HG03558 (cell line): ENCODE measurements around the gene TLK2.
"Not testable (repeated sequence)": the region's sequence is repeated elsewhere in the genome, so short reads cannot be mapped to it uniquely, and the experiment has no call there.

Source experiments
- ATAC-seq: cut with Tn5 transposase; IDR thresholded peaks from one replicate; pipeline ENCODE4 v1.9.1; 2021; ENCODE audit warnings: moderate number of reproducible peaks; ENCODE audit not compliant: unreplicated experiment; ENCODE audit errors: extremely low read depth

The TLK2 gene

GRCh38 chr17:62478424-62478879, at the start of gene TLK2:
TLK2 (plus strand) TSS chr17:62478825; CDS start chr17:62481126, 2,301 bp downstream.
- peak; percentile 49 for ATAC-seq

- ATAC-seq = not testable (repeated sequence)
Observed at GRCh38 chr17:62435251-62435650, 43.4 kb upstream of the TLK2 start.

- ATAC-seq = not testable (repeated sequence)
Observed at GRCh38 chr17:62441181-62441580, 37.4 kb upstream of the TLK2 start.

- ATAC-seq = no peak
Observed at GRCh38 chr17:62444063-62444462, 34.6 kb upstream of the TLK2 start.

- ATAC-seq = not testable (repeated sequence)
Observed at GRCh38 chr17:62445791-62446190, 32.8 kb upstream of the TLK2 start.

- not testable (repeated sequence) for ATAC-seq
Observed at GRCh38 chr17:62452195-62452594, 26.4 kb upstream of the TLK2 start.

- ATAC-seq = not testable (repeated sequence)
Observed at GRCh38 chr17:62453041-62453440, 25.6 kb upstream of the TLK2 start.

- not testable (repeated sequence) for ATAC-seq
Observed at GRCh38 chr17:62453656-62454055, 25.0 kb upstream of the TLK2 start.

GRCh38 chr17:62454111-62454510, 24.5 kb upstream of the TLK2 start:
- ATAC-seq = not testable (repeated sequence)

GRCh38 chr17:62456016-62456415, 22.6 kb upstream of the TLK2 start:
- ATAC-seq = no peak

GRCh38 chr17:62458483-62458882, 20.1 kb upstream of the TLK2 start:
- ATAC-seq = not testable (repeated sequence)

GRCh38 chr17:62464422-62464821, 14.2 kb upstream of the TLK2 start:
- not testable (repeated sequence) for ATAC-seq

GRCh38 chr17:62465271-62465670, 13.4 kb upstream of the TLK2 start:
- ATAC-seq = not testable (repeated sequence)

- not testable (repeated sequence) for ATAC-seq
Observed at GRCh38 chr17:62470666-62471379, 7.8 kb upstream of the TLK2 start.

- not testable (repeated sequence) for ATAC-seq
Observed at GRCh38 chr17:62471380-62471880, 7.2 kb upstream of the TLK2 start.

- ATAC-seq = not testable (repeated sequence)
Observed at GRCh38 chr17:62473030-62473982, 5.3 kb upstream of the TLK2 start.

GRCh38 chr17:62477111-62477510, 1.5 kb upstream of the TLK2 start:
- not testable (repeated sequence) for ATAC-seq

GRCh38 chr17:62477718-62478408, 762 bp upstream of the TLK2 start:
- peak; percentile 8 for ATAC-seq

GRCh38 chr17:62478880-62479638, 434 bp downstream of the TLK2 start:
- peak; percentile 29 for ATAC-seq
